Chondrocyte (in vitro differentiated cells): ENCODE data around the gene COL5A1. TPM values are rescaled to one million over a fixed set of nuclear protein-coding genes. Genes with fewer than 3 reads are reported as not detected.

Experiments
- DNase-seq: peaks from one replicate; pipeline ENCODE4 v3.0.0; 2021; ENCODE audit warnings: mixed read lengths, low spot score
- H3K27ac Mint-ChIP-seq: one replicate; pipeline ENCODE4 v1.8.0; 2021; ENCODE audit warnings: mild to moderate bottlenecking, moderate library complexity, mixed read lengths; ENCODE audit not compliant: unreplicated experiment
- H3K27me3 Mint-ChIP-seq: 2 replicates; pipeline ENCODE4 v1.8.0; 2021; ENCODE audit warnings: low read depth, mixed read lengths
- H3K36me3 Mint-ChIP-seq: 2 replicates; pipeline ENCODE4 v1.8.0; 2021; ENCODE audit warnings: low read depth, mixed read lengths
- H3K4me1 Mint-ChIP-seq: 2 replicates; pipeline ENCODE4 v1.8.0; 2021; ENCODE audit warnings: low read depth, mild to moderate bottlenecking, mixed read lengths
- H3K4me3 Mint-ChIP-seq: one replicate; pipeline ENCODE4 v1.8.0; 2021; ENCODE audit warnings: mild to moderate bottlenecking, moderate library complexity, mixed read lengths; ENCODE audit not compliant: unreplicated experiment
- H3K9me3 Mint-ChIP-seq: 2 replicates; pipeline ENCODE4 v1.8.0; 2021; ENCODE audit warnings: low read depth, mixed read lengths
- total RNA-seq: library from RNA; stranded (reverse); gene quantifications from 3 replicates; pipeline ENCODE4 v1.2.1, GENCODE V29; 2021
- TF ChIP-seq, protein P1 (sequence below): fragments of 200-600 bp; sonication (generic); IDR thresholded peaks from 2 replicates; pipeline ENCODE4 v1.5.0; 2021; ENCODE audit warnings: antibody characterized with exemption, mild to moderate bottlenecking, moderate library complexity

Gene COL5A1
- total RNA-seq, 1 donor from 2014 or later = 2,235 TPM

DNA sequence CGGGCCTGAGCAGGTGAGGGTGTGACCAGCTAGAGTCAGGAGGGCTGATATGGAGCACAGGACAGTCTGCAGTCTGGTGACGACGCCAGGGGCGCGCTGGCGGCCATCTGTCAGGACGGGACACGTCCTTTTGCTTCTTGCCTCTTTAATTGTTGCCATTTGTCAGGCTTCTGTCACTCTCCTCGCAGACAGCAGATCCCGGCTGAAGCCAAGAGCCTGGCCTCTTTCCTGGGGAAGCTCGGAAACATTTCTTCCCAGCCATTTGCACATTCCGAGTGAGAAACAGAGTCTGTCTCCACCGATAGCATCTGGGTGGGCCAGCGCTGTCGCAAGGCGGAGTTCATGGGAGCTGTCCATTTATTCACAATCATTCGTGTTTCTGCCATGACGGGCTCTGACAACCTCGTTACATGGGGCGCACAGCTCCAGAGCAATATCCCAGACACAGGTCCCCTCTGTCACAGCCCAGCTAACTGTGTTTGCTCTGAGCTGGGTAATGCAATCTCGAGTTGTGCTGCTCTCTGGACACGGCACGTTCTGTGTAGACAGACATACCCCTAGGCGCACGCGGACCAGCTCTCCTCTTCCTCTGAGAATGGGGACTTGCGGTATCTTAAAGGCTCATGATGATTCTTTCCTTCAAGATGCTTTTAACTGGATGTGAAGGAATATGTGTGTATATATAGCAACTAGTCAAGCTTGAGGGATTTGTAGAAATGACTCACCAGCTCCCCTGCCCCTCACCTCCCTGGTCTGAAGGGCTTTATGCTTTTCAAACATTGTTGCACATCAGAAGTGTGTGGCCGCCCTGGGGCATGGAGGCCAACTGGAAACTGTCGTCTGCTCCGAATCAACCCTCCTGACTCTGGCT, 133.7 kb downstream of the COL5A1 start:
- peaks cover 74% of the 10 kb centered on the region for H3K4me1 Mint-ChIP-seq
- TF ChIP-seq, protein P1, sequence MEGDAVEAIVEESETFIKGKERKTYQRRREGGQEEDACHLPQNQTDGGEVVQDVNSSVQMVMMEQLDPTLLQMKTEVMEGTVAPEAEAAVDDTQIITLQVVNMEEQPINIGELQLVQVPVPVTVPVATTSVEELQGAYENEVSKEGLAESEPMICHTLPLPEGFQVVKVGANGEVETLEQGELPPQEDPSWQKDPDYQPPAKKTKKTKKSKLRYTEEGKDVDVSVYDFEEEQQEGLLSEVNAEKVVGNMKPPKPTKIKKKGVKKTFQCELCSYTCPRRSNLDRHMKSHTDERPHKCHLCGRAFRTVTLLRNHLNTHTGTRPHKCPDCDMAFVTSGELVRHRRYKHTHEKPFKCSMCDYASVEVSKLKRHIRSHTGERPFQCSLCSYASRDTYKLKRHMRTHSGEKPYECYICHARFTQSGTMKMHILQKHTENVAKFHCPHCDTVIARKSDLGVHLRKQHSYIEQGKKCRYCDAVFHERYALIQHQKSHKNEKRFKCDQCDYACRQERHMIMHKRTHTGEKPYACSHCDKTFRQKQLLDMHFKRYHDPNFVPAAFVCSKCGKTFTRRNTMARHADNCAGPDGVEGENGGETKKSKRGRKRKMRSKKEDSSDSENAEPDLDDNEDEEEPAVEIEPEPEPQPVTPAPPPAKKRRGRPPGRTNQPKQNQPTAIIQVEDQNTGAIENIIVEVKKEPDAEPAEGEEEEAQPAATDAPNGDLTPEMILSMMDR = no peak
- H3K27me3 Mint-ChIP-seq = no peaks in the 10 kb centered on the region
- peaks cover 48% of the 10 kb centered on the region for H3K36me3 Mint-ChIP-seq
- DNase-seq = no peak
- H3K4me3 Mint-ChIP-seq = peak overlapping the region; percentile 40
- no peaks in the 10 kb centered on the region for H3K9me3 Mint-ChIP-seq
- peak overlapping the region; percentile 97 for H3K27ac Mint-ChIP-seq

DNA sequence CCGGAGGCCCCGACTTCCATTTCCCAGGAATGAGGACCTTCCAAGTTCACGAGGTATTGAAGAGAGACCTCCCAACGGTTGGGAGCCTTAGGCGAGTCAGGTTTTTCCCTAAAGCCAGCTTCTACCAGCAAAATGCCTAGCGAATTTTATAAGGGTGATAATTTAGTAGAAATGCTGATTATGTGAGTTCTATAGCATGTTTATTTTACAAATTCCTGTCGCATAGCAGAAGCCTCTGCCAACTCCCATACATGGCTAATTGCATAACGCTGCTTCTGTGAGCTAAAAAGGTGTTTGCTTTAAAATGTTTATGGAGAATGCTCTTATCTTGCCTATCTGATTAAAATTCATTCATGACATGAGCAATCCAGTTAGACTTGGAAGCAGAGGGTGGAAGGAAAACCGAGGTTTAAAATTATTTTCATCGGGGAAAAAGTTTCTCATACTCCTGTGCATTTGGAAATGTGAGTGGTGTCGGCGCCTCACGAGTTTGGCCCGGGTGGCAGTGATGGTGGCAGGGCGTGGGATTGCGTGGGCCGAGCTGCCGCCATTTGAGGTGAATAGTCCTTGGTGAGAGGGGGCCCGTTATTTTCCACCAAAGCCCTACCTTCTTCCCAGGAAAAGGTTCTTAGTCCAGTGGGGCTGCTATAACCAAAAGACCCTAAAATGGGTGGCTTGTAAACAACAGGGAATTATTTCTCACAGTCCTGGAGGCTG, 134.6 kb downstream of the COL5A1 start:
- Mint-ChIP-seq H3K4me1 (peaks cover 73% of the 10 kb centered on the region), H3K4me3 (peak overlapping the region; percentile 40), H3K27me3 (no peaks in the 10 kb centered on the region), H3K9me3 (no peaks in the 10 kb centered on the region), H3K27ac (peak overlapping the region; percentile 97), H3K36me3 (peaks cover 53% of the 10 kb centered on the region)
- TF ChIP-seq, protein P1 = no peak
- DNase-seq = no peak

DNA sequence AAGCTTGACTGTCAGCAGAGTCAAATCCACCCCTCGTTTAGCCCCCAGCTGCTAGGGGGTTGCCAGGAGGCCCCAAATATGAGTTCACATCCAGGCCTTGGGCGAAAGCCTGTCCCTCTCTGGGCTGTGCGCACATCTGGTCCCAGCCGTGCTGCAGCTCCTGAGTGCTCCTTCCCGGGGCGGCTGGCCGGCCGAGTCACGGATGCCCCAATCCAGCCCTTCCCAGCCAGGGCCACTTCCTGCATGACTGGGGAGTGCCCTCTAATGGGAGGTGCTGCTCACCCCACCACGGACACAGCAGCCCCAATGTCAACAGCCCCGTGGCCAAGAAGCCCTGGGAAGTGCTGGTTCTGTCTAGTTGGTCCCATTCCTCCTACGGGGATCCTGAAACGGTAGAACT, 135.6 kb downstream of the COL5A1 start:
- Mint-ChIP-seq H3K36me3 (peaks cover 48% of the 10 kb centered on the region), H3K27ac (peak overlapping the region; percentile 79), H3K9me3 (no peaks in the 10 kb centered on the region), H3K27me3 (no peaks in the 10 kb centered on the region), H3K4me3 (no peak overlapping the region), H3K4me1 (peaks cover 66% of the 10 kb centered on the region)
- no peak for DNase-seq
- TF ChIP-seq, protein P1 = no peak

DNA sequence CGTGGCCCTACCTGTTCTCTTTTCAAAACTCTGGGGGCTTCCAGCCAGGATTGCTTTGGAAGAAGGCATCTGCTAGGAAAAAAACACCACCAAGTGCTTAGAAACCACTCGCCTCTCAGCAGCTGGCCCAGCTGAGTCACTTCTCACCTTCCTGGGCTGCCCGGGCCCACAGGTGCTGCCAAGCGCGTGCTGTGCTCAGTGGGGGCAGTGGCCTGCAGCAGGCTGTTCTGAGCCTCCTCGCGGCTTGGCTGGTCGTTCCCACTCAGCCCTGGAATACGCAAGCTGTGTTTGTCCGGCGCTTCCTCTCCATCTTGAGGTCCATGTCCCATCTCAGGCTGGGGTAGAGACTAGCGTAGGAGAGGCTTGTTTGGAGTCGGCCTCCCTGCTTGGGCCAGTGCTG, 136.6 kb downstream of the COL5A1 start:
- Mint-ChIP-seq H3K36me3 (peaks cover 50% of the 10 kb centered on the region), H3K9me3 (no peaks in the 10 kb centered on the region), H3K4me3 (no peak overlapping the region), H3K27me3 (no peaks in the 10 kb centered on the region), H3K4me1 (peaks cover 63% of the 10 kb centered on the region), H3K27ac (peak overlapping the region; percentile 83)
- TF ChIP-seq, protein P1 = no peak
- no peak for DNase-seq

DNA sequence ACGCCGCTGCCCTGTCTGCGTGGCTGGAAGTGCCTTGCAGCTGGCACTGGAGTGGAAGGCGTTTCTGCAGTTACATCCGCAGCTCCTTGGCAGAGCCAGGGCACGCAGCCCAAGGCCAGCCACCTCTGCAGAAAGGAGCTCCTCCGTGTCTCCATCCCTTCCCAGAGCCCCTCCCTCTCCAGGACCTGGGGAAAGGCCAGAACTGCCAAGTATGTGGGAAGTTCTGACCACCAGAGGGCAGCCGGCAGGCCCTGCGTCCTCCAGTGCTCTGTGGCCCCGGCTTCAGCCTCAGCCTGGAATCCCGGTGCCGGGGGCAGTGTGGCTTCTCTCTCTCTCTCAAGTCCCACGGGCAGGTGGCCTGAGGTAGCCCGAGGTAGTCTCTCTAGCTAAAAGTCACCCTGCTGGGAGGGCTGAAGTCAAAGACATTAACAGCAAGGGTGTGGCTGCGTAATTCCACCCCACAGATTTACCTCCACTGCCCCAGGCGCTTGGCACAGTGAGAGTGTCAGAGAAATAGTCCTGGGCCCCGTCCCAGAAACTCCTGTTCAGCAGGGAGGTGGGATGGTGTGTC, 137.3 kb downstream of the COL5A1 start:
- Mint-ChIP-seq H3K27me3 (no peaks in the 10 kb centered on the region), H3K36me3 (peaks cover 51% of the 10 kb centered on the region), H3K4me1 (peaks cover 61% of the 10 kb centered on the region), H3K4me3 (no peak overlapping the region), H3K27ac (peak overlapping the region; percentile 83), H3K9me3 (no peaks in the 10 kb centered on the region)
- TF ChIP-seq, protein P1 = peak; percentile 82
- no peak for DNase-seq
